Pancreas (tissue), 10 donors: ENCODE measurements around the gene CNOT2. TPM values are rescaled to one million over a fixed set of nuclear protein-coding genes. Genes with fewer than 3 reads are reported as not detected.

Experiments used
- ATAC-seq, 4 donors: fragments of 200-7000 bp; cut with Tn5 transposase; one replicate each; pipeline versions ENCODE4 v1.8.0 to v1.9.1; 2020; ENCODE audit warnings: mild to moderate bottlenecking in 4 of 4, moderate library complexity in 4 of 4
- DNase-seq, 6 donors: peaks; one replicate each; pipeline ENCODE4 v3.0.0-alpha.2; 2020
- FAIRE-seq: peaks from 2 replicates; lab custom pipeline; 2012; peaks lifted over from hg19 to GRCh38; lab: Jason Lieb, UNC
- H3K27ac ChIP-seq, 4 donors: fragments of 200-600 bp; sonication (generic); 1 replicate in 3 of 4; 2 replicates in 1 of 4; pipeline versions ENCODE4 v1.5.0 to v1.8.0; 2020
- H3K27me3 ChIP-seq, 4 donors: fragments of 200-600 bp; one replicate each; pipeline ENCODE4 v1.8.0; 2021
- H3K36me3 ChIP-seq, 3 donors: fragments of 200-600 bp; sonication (generic) in 1 of 3; one replicate each; pipeline versions ENCODE4 v1.5.0 to v1.8.0; 2020 to 2021
- H3K4me1 ChIP-seq, 3 donors: fragments of 200-600 bp; one replicate each; pipeline ENCODE4 v1.8.0; 2021
- H3K4me3 ChIP-seq, 4 donors: fragments of 200-600 bp; sonication (generic) in 2 of 4; one replicate each; pipeline versions ENCODE4 v1.5.0 to v1.8.0; 2020 to 2021
- H3K9me3 ChIP-seq, 4 donors: fragments of 200-600 bp; one replicate each; pipeline ENCODE4 v1.8.0; 2021
- CTCF ChIP-seq, 4 donors: fragments of 200-600 bp; sonication (generic) in 3 of 4; IDR thresholded peaks; one replicate each; pipeline versions ENCODE4 v1.5.0 to v1.8.0; 2021; ENCODE audit warnings: antibody characterized with exemption in 4 of 4
- WGBS, 2 donors: extraction: QIAGEN DNeasy Blood & Tissue Kit; methylation state at CpG; one replicate each; pipeline ENCODE4 v1.1.7; 2013; 5-methylcytosine and 5-hydroxymethylcytosine counted together
- intact Hi-C, 3 donors: fragments of 100-400 bp; cut with DNase I; formaldehyde crosslinking; loops; one replicate each; pipeline versions ENCODE4 v1.11.1 to v1.14.2; 2022
- polyA plus RNA-seq, 2 donors: library from polyadenylated mRNA; stranded (reverse); fragments of 200-250 nt; gene quantifications; one replicate each; pipeline ENCODE4 v1.2.3, GENCODE V29; 2013
- total RNA-seq, 6 donors: library from RNA; stranded (reverse); fragmentation: NEBNext Ultra II Directional in 4 of 6; extraction: Animal tissue kit (Norgen Biotek cat#: 25700) in 4 of 6; gene quantifications; one replicate each; pipeline versions ENCODE4 v1.2.1 to v1.2.4, GENCODE V29; 2021 to 2023
- donor health status: healthy with polysubstance abuse.
- donor health status: DM: no; HTN: no; CAD: no; lungs with moderate emphysema.
- donor health status: DM: no; HTN: no; CAD: no.
- donor health status: control.
- donor health status: control.
- donor health status: Bipolar disorder and iron deficiency.
- donor health status: DM: yes; HTN: yes; CAD: no.
- donor health status: DM: no; HTN: no; CAD: no.
- donor health status: DM: no; HTN: no; CAD: no.
- donor health status: DM: yes; HTN: yes; CAD: no.

The CNOT2 gene
- total and polyA plus RNA-seq, 8 donors: 15.0 to 44.0 (median 25.2) TPM

- H3K4me3 ChIP-seq: no peak overlapping the region
- intact Hi-C loops: no loop called here
- peaks cover 0 to 4% (median 0%) of the 10 kb centered on the region in 3 donors for H3K4me1 ChIP-seq
- TF ChIP-seq CTCF (IDR thresholded peaks at IDR 0.05): no peak
- peaks cover 0 to 41% (median 0%) of the 10 kb centered on the region in 4 donors for H3K27me3 ChIP-seq
- H3K36me3 ChIP-seq: peaks cover 0 to 2% (median 0%) of the 10 kb centered on the region in 3 donors
- FAIRE-seq (peak; percentile 51), DNase-seq (no peak), ATAC-seq (no peak)
- no peaks in the 10 kb centered on the region for H3K9me3 ChIP-seq
- no peak overlapping the region for H3K27ac ChIP-seq
These were observed 117.0 kb downstream of the CNOT2 start for GRCh38 chr12:70360218-70360617.

- DNase-seq (no peak), ATAC-seq (no peak), FAIRE-seq (no peak)
- peaks cover 0 to 8% (median 3%) of the 10 kb centered on the region in 3 donors for H3K4me1 ChIP-seq
- H3K27ac ChIP-seq: no peak overlapping the region
- peak overlapping the region in 2 of 4 donors; percentile 47 to 75 for H3K4me3 ChIP-seq
- WGBS, 2 donors: 15 to 18% methylated on average over 16 of the region's 16 CpGs
- H3K27me3 ChIP-seq: peaks cover 0 to 41% (median 0%) of the 10 kb centered on the region in 4 donors
- no peak for TF ChIP-seq CTCF (IDR thresholded peaks at IDR 0.05)
- no peaks in the 10 kb centered on the region for H3K36me3 ChIP-seq
- intact Hi-C loops: no loop called here
- no peaks in the 10 kb centered on the region for H3K9me3 ChIP-seq
These were observed 121.6 kb downstream of the CNOT2 start for GRCh38 chr12:70364695-70365397.

- intact Hi-C loops: no loop called here
- Histone ChIP-seq H3K27ac (no peak overlapping the region), H3K9me3 (no peaks in the 10 kb centered on the region), H3K4me1 (peaks cover 0 to 8% (median 3%) of the 10 kb centered on the region in 3 donors), H3K36me3 (no peaks in the 10 kb centered on the region), H3K27me3 (peaks cover 0 to 41% (median 0%) of the 10 kb centered on the region in 4 donors), H3K4me3 (peak overlapping the region; percentile 39 to 75 (median 56))
- no peak for ATAC-seq
- no peak for FAIRE-seq
- no peak for TF ChIP-seq CTCF (IDR thresholded peaks at IDR 0.05)
- DNase-seq: peak in 1 of 6 donors; percentile 8
- WGBS, 2 donors: 1% methylated on average over 6 of the region's 6 CpGs
These were observed 122.1 kb downstream of the CNOT2 start for GRCh38 chr12:70365398-70365647.

GRCh38 chr12:70365648-70366518 lies 122.7 kb downstream of the CNOT2 start, which contains the start of gene KCNMB4:
TSS of gene KCNMB4 (plus strand) at chr12:70366290. CDS start at chr12:70366735, 445 bp downstream.
- no peaks in the 10 kb centered on the region for H3K36me3 ChIP-seq
- peak; percentile 44 to 82 (median 56) for DNase-seq
- peaks cover 0 to 40% (median 0%) of the 10 kb centered on the region in 4 donors for H3K27me3 ChIP-seq
- intact Hi-C loops: no loop called here
- H3K4me3 ChIP-seq: peak within 1 kb of the TSS; percentile 39 to 75 (median 56)
- no peaks in the 10 kb centered on the region for H3K9me3 ChIP-seq
- TF ChIP-seq CTCF (IDR thresholded peaks at IDR 0.05): no peak
- ATAC-seq: peak; percentile 87 to 91 (median 90)
- no peak for FAIRE-seq
- 0 to 1% methylated on average over 65 to 88 of the region's 88 CpGs for WGBS, 2 donors
- H3K27ac ChIP-seq: no peak within 1 kb of the TSS
- H3K4me1 ChIP-seq: peaks cover 0 to 8% (median 3%) of the 10 kb centered on the region in 3 donors
